Esophagus squamous epithelium (tissue), 4 donors: ENCODE measurements around the gene TSEN2.

Source experiments
- CTCF ChIP-seq, 6 experiments: fragments of 450-650 bp in 4 of 6; fragments of 200-600 bp in 2 of 6; sonication (generic) in 2 of 6; IDR thresholded peaks; one replicate each; pipeline ENCODE4 v1.5.1; 2016 to 2019; ENCODE audit warnings: antibody characterized with exemption in 6 of 6, mild to moderate bottlenecking in 4 of 6, moderate library complexity in 4 of 6
- POLR2A ChIP-seq, 4 donors: fragments of 450-650 bp; IDR thresholded peaks; one replicate each; pipeline ENCODE4 v1.6.1; 2017; ENCODE audit warnings: antibody characterized with exemption in 4 of 4, mild to moderate bottlenecking in 4 of 4, moderate library complexity in 3 of 4

- TF ChIP-seq CTCF (IDR thresholded peaks at IDR 0.05): no peak
- no peak for TF ChIP-seq POLR2A (IDR thresholded peaks at IDR 0.05)
These were observed 14.2 kb upstream of the TSEN2 start for GRCh38 chr3:12470111-12470510.
